NCI-H146 treated with DMSO at 0.1 percent for 48 hours (cell line): ENCODE results near the gene MST1.

Experiments used
- DNase-seq: peaks from one replicate; lab custom pipeline; 2025; ENCODE audit not compliant: unreplicated experiment; lab: John Stamatoyannopoulos, UW

Gene MST1

DNA sequence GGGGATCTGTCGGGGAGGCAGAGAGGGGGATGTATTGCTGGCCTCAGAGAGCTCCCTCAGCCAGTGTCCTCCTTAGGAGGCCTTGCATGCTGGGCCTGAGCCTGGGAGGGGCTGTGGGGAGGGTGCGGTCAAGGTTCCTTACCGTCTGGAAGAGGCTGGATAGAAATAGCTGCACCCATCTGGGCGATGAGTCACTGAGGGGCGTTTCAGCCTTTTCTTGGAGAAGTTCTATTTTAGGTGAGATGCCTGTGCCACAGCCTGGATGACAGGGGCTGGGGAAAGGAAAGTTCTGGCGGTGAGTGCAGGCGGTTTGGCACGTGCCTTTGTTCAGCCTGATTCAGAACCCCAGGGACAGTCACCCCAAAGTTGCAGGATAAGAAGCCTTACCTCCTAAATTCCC lies 50.8 kb downstream of the MST1 start:
- DNase-seq: no peak

DNA sequence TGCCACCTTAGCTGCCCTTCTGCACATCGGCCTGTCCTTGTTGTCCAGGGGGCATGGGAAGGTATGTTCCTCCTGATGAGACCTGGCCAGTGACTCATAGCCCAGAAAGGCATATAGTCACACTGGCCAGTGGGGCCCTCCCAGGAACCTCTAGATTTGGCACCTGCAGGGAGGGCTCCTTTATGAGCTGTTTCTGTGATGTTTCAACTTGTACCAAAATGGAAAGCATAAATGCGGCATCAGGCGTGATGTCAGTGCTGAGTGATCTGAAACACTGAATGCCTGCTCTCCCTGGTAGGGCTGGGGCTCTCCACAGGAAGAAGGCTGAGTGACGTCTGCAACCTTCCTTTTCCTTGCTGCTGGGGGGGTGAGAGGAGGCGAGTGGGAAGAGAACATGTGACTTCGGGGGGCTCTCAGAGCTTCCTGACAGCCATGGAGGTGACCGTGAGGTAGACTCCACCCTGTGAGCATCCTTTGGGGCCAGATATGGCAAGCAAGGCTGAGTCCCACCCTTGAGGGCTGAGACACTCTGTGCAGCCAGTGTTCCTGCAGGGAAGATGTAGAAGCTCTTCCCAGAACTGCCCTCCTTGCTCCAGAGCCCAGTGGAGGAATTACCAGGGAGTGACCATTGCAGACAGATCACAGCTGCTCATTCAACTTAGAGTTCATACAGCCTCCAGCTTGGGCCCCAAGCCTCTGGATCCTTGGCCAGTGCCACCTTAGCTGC lies 52.2 kb downstream of the MST1 start:
- no peak for DNase-seq

DNA sequence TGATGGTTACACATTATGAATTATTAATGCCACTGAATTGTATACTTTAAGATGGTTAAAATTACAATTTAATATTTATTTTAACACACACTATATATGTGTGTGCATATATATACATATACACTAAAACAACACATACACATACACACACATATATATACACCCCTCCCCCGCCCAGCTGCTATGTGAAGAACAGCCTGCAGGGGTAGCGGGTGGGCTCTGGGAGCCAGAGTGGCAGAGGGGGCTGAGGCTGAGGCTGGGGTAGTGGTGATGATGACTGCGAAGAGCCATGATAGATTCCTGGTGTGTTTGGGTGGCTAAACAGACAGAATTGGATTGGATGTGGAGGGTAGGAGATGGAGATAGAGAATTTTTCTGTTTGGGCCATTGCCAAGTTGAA lies 54.5 kb downstream of the MST1 start:
- DNase-seq: no peak
